HCT116 (cell line): ENCODE results near the gene NOP53. TPM values are rescaled to one million over a fixed set of nuclear protein-coding genes. Genes with fewer than 3 reads are reported as not detected.

Experiments used
- ATAC-seq: fragments of 200-7000 bp; cut with Tn5 transposase; 2 replicates; pipeline ENCODE4 v1.9.1; 2020; ENCODE audit warnings: mild to moderate bottlenecking, moderate library complexity
- BruUV-seq: library from RNA; stranded (reverse); fragments of 400-500 nt; replicated peaks from 2 replicates; lab custom pipeline; 2021; lab: Mats Ljungman, UMichigan
- CTCF ChIA-PET: fragments of 300-600 bp; sonication (Branson Sonifier 250); formaldehyde crosslinking; loops from one replicate; lab custom pipeline; 2021; ENCODE audit warnings: antibody characterized with exemption; lab: Charles Lee
- POLR2A ChIA-PET: fragments of 300-600, 350-600 bp; sonication (Branson Sonifier 250); formaldehyde crosslinking; loops from one replicate; lab custom pipeline; 2021; ENCODE audit warnings: antibody characterized with exemption; lab: Charles Lee
- RAD21 ChIA-PET, 2 experiments: fragments of 300-600 bp; sonication (Branson Sonifier 250); formaldehyde crosslinking; loops; one replicate each; lab custom pipeline; 2023; ENCODE audit warnings: low total read pairs in 2 of 2; ENCODE audit not compliant: uncharacterized antibody in 2 of 2, unreplicated experiment in 2 of 2, low non-redundant PET in 1 of 2; lab: Charles Lee
- DNase-seq: peaks from one replicate; pipeline ENCODE4 v3.0.0-alpha.2; 2010; ENCODE audit warnings: low read depth, low spot score
- H2AFZ ChIP-seq: fragments of 200-600 bp; shearing (Covaris generic), sonication (generic); 2 replicates; pipeline ENCODE4 v1.6.1; 2017; ENCODE audit warnings: low read depth, mixed run types, mixed read lengths, antibody characterized with exemption, low read length; ENCODE audit not compliant: poor library complexity, severe bottlenecking
- H3K27ac ChIP-seq: 2 replicates; pipeline ENCODE4 v1.5.1; 2012; ENCODE audit warnings: low read depth, low read length
- H3K27me3 ChIP-seq: fragments of 200-600 bp; sonication (generic); 2 replicates; pipeline ENCODE4 v1.6.1; 2016; ENCODE audit warnings: mixed run types, low read length, mixed read lengths; ENCODE audit not compliant: insufficient read depth
- H3K36me3 ChIP-seq, 2 experiments: fragments of 200-500 bp in 1 of 2; fragments of 200-600 bp in 1 of 2; sonication (Bioruptor generic) in 1 of 2; sonication (generic) in 1 of 2; 2 replicates each; pipeline versions ENCODE4 v1.5.1 to v1.6.1; 2014 to 2016; ENCODE audit warnings: low read length in 2 of 2, inconsistent platforms in 1 of 2, mixed read lengths in 1 of 2, mixed run types in 1 of 2; ENCODE audit not compliant: insufficient read depth in 2 of 2, control insufficient read depth in 1 of 2
- H3K4me1 ChIP-seq, 2 experiments: fragments of 200-600 bp in 1 of 2; sonication (generic) in 1 of 2; 2 replicates each; pipeline versions ENCODE4 v1.5.1 to v1.6.1; 2012 to 2017; ENCODE audit warnings: low read length in 2 of 2, inconsistent platforms in 1 of 2, mild to moderate bottlenecking in 1 of 2, mixed read lengths in 1 of 2, mixed run types in 1 of 2, moderate library complexity in 1 of 2; ENCODE audit not compliant: insufficient read depth in 2 of 2, control insufficient read depth in 1 of 2
- H3K4me2 ChIP-seq: fragments of 200-600 bp; sonication (generic); 2 replicates; pipeline ENCODE4 v1.6.1; 2017; ENCODE audit warnings: mixed run types, low read length, mixed read lengths
- H3K4me3 ChIP-seq, 2 experiments: fragments of 200-600 bp in 1 of 2; sonication (generic) in 1 of 2; replicated peaks in 1 of 2; 2 replicates each; pipeline ENCODE4 v1.5.1; 2011 to 2016; ENCODE audit warnings: low read length in 2 of 2, control low read depth in 1 of 2, low read depth in 1 of 2, mild to moderate bottlenecking in 1 of 2, mixed read lengths in 1 of 2, mixed run types in 1 of 2
- H3K79me2 ChIP-seq: fragments of 200-600 bp; sonication (generic); 2 replicates; pipeline ENCODE4 v1.6.1; 2017; ENCODE audit warnings: mild to moderate bottlenecking, mixed run types, low read length, moderate library complexity, mixed read lengths; ENCODE audit not compliant: insufficient read depth
- H3K9ac ChIP-seq: fragments of 200-600 bp; sonication (generic); 2 replicates; pipeline ENCODE4 v1.6.1; 2016; ENCODE audit warnings: low read length, mixed read lengths
- H3K9me2 ChIP-seq: fragments of 200-600 bp; sonication (generic), shearing (Covaris generic); 2 replicates; pipeline ENCODE4 v1.6.1; 2017; ENCODE audit warnings: mixed run types, mild to moderate bottlenecking, moderate library complexity; ENCODE audit not compliant: insufficient read depth
- H3K9me3 ChIP-seq, 2 experiments: fragments of 200-500 bp in 1 of 2; fragments of 200-600 bp in 1 of 2; sonication (Bioruptor generic) in 1 of 2; sonication (generic) in 1 of 2; 2 replicates each; pipeline ENCODE4 v1.6.1; 2014 to 2017; ENCODE audit warnings: low read length in 2 of 2, mixed read lengths in 2 of 2, inconsistent platforms in 1 of 2, low read depth in 1 of 2, mild to moderate bottlenecking in 1 of 2, mixed run types in 1 of 2, moderate library complexity in 1 of 2; ENCODE audit not compliant: control insufficient read depth in 1 of 2, insufficient read depth in 1 of 2
- H4K20me1 ChIP-seq: fragments of 200-600 bp; sonication (generic), shearing (Covaris generic); 2 replicates; pipeline ENCODE4 v1.6.1; 2017; ENCODE audit warnings: mixed run types, mild to moderate bottlenecking, moderate library complexity; ENCODE audit not compliant: insufficient read depth
- ATF3 ChIP-seq: IDR thresholded peaks from 2 replicates; pipeline ENCODE4 v1.6.1; 2012
- CBX3 ChIP-seq: IDR thresholded peaks from 2 replicates; pipeline ENCODE4 v1.6.1; 2012; ENCODE audit warnings: low read depth
- CEBPB ChIP-seq: IDR thresholded peaks from 2 replicates; pipeline ENCODE4 v1.6.1; 2012; ENCODE audit warnings: low read depth
- CTCF ChIP-seq, 3 experiments: fragments of 200-600 bp in 1 of 3; sonication (generic) in 1 of 3; IDR thresholded peaks in 2 of 3; conservative IDR thresholded peaks in 1 of 3; 2 replicates each; pipeline ENCODE4 v1.5.1; 2012 to 2017; ENCODE audit warnings: low read depth in 2 of 3, low read length in 2 of 3, antibody characterized with exemption in 1 of 3, borderline replicate concordance in 1 of 3, control low read depth in 1 of 3, mild to moderate bottlenecking in 1 of 3, mixed read lengths in 1 of 3, mixed run types in 1 of 3, moderate library complexity in 1 of 3; ENCODE audit not compliant: insufficient read depth in 1 of 3
- ELF1 ChIP-seq: IDR thresholded peaks from 2 replicates; pipeline ENCODE4 v1.6.1; 2012; ENCODE audit warnings: low read depth, borderline replicate concordance
- EZH2 ChIP-seq: fragments of 200-600 bp; sonication (generic); IDR thresholded peaks from 2 replicates; pipeline ENCODE4 v1.6.1; 2017; ENCODE audit warnings: antibody characterized with exemption, mixed run types
- POLR2A ChIP-seq: IDR thresholded peaks from 2 replicates; pipeline ENCODE4 v1.7.0; 2011; ENCODE audit warnings: borderline replicate concordance; ENCODE audit not compliant: insufficient read depth, insufficient read length; ENCODE audit errors: extremely low read depth
- POLR2AphosphoS5 ChIP-seq: IDR thresholded peaks from 2 replicates; pipeline ENCODE4 v1.6.1; 2011; ENCODE audit warnings: mild to moderate bottlenecking, low read depth, low read length, moderate library complexity
- SP1 ChIP-seq: IDR thresholded peaks from 2 replicates; pipeline ENCODE4 v1.6.1; 2012; ENCODE audit warnings: low read depth
- ZFX ChIP-seq: fragments of 450-650 bp; IDR thresholded peaks from 2 replicates; pipeline ENCODE4 v1.6.1; 2017
- intact Hi-C: fragments of 100-400 bp; cut with micrococcal nuclease; formaldehyde crosslinking; loops from 2 replicates; pipeline ENCODE4 v1.10.0; 2022
- total RNA-seq: library from RNA; stranded (reverse); gene quantifications from one replicate; pipeline ENCODE4 v1.2.1, GENCODE V29; 2021; ENCODE audit not compliant: unreplicated experiment

NOP53 gene
- total RNA-seq, 1 experiment from 2014 or later: 322 TPM

- Histone ChIP-seq H3K9me3 (no peaks in the 10 kb centered on the region), H3K27ac (peak overlapping the region; percentile 98), H3K9me2 (no peaks in the 10 kb centered on the region), H3K79me2 (peaks cover 8% of the 10 kb centered on the region), H3K4me1 (peaks cover 35 to 60% of the 10 kb centered on the region in 2 experiments), H4K20me1 (no peaks in the 10 kb centered on the region), H3K4me2 (peak overlapping the region; percentile 88), H3K27me3 (no peaks in the 10 kb centered on the region), H3K4me3 (peak overlapping the region; percentile 49 to 58), H3K9ac (peak overlapping the region; percentile 74), H2AFZ (no peak overlapping the region), H3K36me3 (peaks cover 2 to 18% of the 10 kb centered on the region in 2 experiments; a peak in 3 of 4 replicates)
- peak; percentile 87 for ATAC-seq
- RAD21 ChIA-PET: interaction anchor here (0.5 to 1.0 kb wide), 2 partner anchors 17 to 90 kb away, joined by 3 to 5 read pairs; no protein-coding TSS in a partner anchor
- TSS peak; percentile 83 for BruUV-seq
- POLR2A ChIA-PET: interaction anchor here (0.6 to 1.3 kb wide), 3 partner anchors 8 to 17 kb away, joined by 3 to 5 read pairs (median 4); partner anchors contain the start of gene EHD2
- DNase-seq: no peak
- intact Hi-C loops: loop anchor here (2.0 kb wide), 1 partner anchor 13 kb away; no protein-coding TSS in a partner anchor
- CTCF ChIA-PET: interaction anchor here (1.4 to 9.2 kb wide), 3 partner anchors 17 to 139 kb away, joined by 5 to 62 read pairs (median 6); partner anchors contain the start of gene EHD2
- TF ChIP-seq CTCF (IDR thresholded peaks at IDR 0.05 in 2 of 3, conservative IDR thresholded peaks at IDR 0.05 in 1 of 3; ENCODE audit: borderline replicate concordance in 1 of 3, insufficient read depth in 1 of 3, low read depth in 2 of 3, low read length in 2 of 3) (no peak), CEBPB (no peak), POLR2A (no peak), SP1 (peak; percentile 52; the same call in 1 of the 2 replicates), EZH2 (no peak), POLR2AphosphoS5 (0 out of 2 replicates have a peak, but pooled peaks have one; percentile 12), ATF3 (no peak), ZFX (no peak), CBX3 (no peak), ELF1 (no peak)
These were observed 15.4 kb upstream of the NOP53 start for GRCh38 chr19:47729799-47730520.
